Activated naive CD4-positive, alpha-beta T cell treated with anti-CD3 and anti-CD28 coated beads, Interleukin-2, amount 10 ng/mL, durations not matched to agents 7 days and 5 days (primary cell): ENCODE results near the gene LRRC4C.

Experiments used
- CTCF ChIA-PET: fragments of 350-600 bp; sonication (Branson Sonifier 250); formaldehyde crosslinking; loops from one replicate; lab custom pipeline; 2021; ENCODE audit warnings: antibody characterized with exemption; lab: Charles Lee
- DNase-seq: peaks from one replicate; pipeline ENCODE4 v3.0.0-alpha.2; 2020
- H3K27ac Mint-ChIP-seq: one replicate; pipeline ENCODE4 v1.8.0; 2021; ENCODE audit warnings: mild to moderate bottlenecking, moderate library complexity, mixed read lengths
- H3K27me3 Mint-ChIP-seq: one replicate; pipeline ENCODE4 v1.8.0; 2021; ENCODE audit warnings: mild to moderate bottlenecking, mixed read lengths
- H3K36me3 Mint-ChIP-seq: one replicate; pipeline ENCODE4 v1.8.0; 2021; ENCODE audit warnings: mixed read lengths
- H3K4me1 Mint-ChIP-seq: one replicate; pipeline ENCODE4 v1.8.0; 2021; ENCODE audit warnings: mixed read lengths
- H3K4me3 Mint-ChIP-seq: one replicate; pipeline ENCODE4 v1.8.0; 2021; ENCODE audit warnings: mild to moderate bottlenecking, moderate library complexity, mixed read lengths
- H3K9me3 Mint-ChIP-seq: one replicate; pipeline ENCODE4 v1.8.0; 2021; ENCODE audit warnings: mixed read lengths

The LRRC4C gene

GRCh38 chr11:40094954-40095353 lies 1364.5 kb downstream of the LRRC4C start:
- Mint-ChIP-seq H3K9me3 (peaks cover under 1% of the 10 kb centered on the region), H3K27me3 (no peaks in the 10 kb centered on the region), H3K4me3 (no peak overlapping the region), H3K36me3 (no peaks in the 10 kb centered on the region), H3K27ac (no peak overlapping the region), H3K4me1 (no peaks in the 10 kb centered on the region)
- DNase-seq = no peak
- CTCF ChIA-PET = no interaction called here

DNA sequence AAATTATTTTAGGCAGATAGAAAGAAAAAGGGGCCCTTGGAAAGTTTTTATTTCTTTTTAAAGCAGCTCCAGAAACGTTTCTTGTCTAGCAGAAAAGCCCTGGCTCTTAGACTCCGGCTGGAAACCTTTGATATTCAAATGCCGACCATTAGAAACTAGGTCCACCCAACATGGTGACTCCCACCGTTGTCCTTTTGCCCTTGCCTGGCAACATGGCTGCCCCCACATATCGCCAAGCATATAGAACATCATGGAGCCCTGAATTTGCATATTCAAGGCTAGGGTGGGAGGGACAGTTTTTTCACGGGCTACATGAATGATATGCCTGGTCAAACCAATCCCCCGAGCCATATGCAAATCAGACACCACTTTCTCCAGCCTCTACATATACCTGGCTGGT lies 1379.0 kb downstream of the LRRC4C start:
- no peak overlapping the region for H3K4me3 Mint-ChIP-seq
- H3K27me3 Mint-ChIP-seq = no peaks in the 10 kb centered on the region
- DNase-seq = no peak
- H3K36me3 Mint-ChIP-seq = no peaks in the 10 kb centered on the region
- CTCF ChIA-PET = no interaction called here
- no peaks in the 10 kb centered on the region for H3K4me1 Mint-ChIP-seq
- H3K27ac Mint-ChIP-seq = no peak overlapping the region
- peaks cover 22% of the 10 kb centered on the region for H3K9me3 Mint-ChIP-seq
